GM21723 (cell line): ENCODE measurements around the gene CZIB.
"Not testable (repeated sequence)": the region's sequence is repeated elsewhere in the genome, so short reads cannot be mapped to it uniquely, and the experiment has no call there.

ENCODE experiments used
- ATAC-seq: cut with Tn5 transposase; IDR thresholded peaks from one replicate; pipeline ENCODE4 v1.9.1; 2021; ENCODE audit warnings: mild to moderate bottlenecking, moderate library complexity; ENCODE audit not compliant: unreplicated experiment

CZIB gene

GRCh38 chr1:53189061-53189460 is 31.4 kb downstream of the CZIB start:
- ATAC-seq, result no peak

GRCh38 chr1:53188099-53188498 is 32.3 kb downstream of the CZIB start:
- ATAC-seq, result no peak

GRCh38 chr1:53187401-53187800 is 33.0 kb downstream of the CZIB start:
- ATAC-seq, result no peak

- no peak for ATAC-seq
These were observed 33.9 kb downstream of the CZIB start for GRCh38 chr1:53186533-53186932.

- ATAC-seq, result not testable (repeated sequence)
These were observed 34.5 kb downstream of the CZIB start for GRCh38 chr1:53185955-53186297.

GRCh38 chr1:53183095-53183990 is 37.1 kb downstream of the CZIB start:
- ATAC-seq, result no peak

GRCh38 chr1:53182716-53183094 is 37.7 kb downstream of the CZIB start:
- no peak for ATAC-seq

- no peak for ATAC-seq
These were observed 38.3 kb downstream of the CZIB start for GRCh38 chr1:53182111-53182593.

- no peak for ATAC-seq
These were observed 39.5 kb downstream of the CZIB start for GRCh38 chr1:53180951-53181350.

- no peak for ATAC-seq
These were observed 40.2 kb downstream of the CZIB start for GRCh38 chr1:53180226-53180625.

- no peak for ATAC-seq
These were observed 43.8 kb downstream of the CZIB start for GRCh38 chr1:53176452-53177208.

GRCh38 chr1:53174971-53175913 is 45.2 kb downstream of the CZIB start:
- no peak for ATAC-seq

GRCh38 chr1:53172426-53173128 is 47.9 kb downstream of the CZIB start:
- ATAC-seq, result no peak

GRCh38 chr1:53166912-53167311 is 53.5 kb downstream of the CZIB start:
- no peak for ATAC-seq

GRCh38 chr1:53166366-53166765 is 54.1 kb downstream of the CZIB start:
- no peak for ATAC-seq

GRCh38 chr1:53165408-53165961 is 54.9 kb downstream of the CZIB start:
- no peak for ATAC-seq
